RWPE2 (cell line): ENCODE data around the gene SRPRA.

Experiments
- ATAC-seq: fragments of 200-7000 bp; cut with Tn5 transposase; 3 replicates; pipeline ENCODE4 v1.9.1; 2021; ENCODE audit warnings: low read depth
- DNase-seq: peaks from one replicate; pipeline ENCODE4 v3.0.0-alpha.2; 2020; ENCODE audit warnings: low spot score
- H3K27ac ChIP-seq: fragments of 450-650 bp; 2 replicates; pipeline ENCODE4 v1.5.1; 2017; ENCODE audit warnings: mild to moderate bottlenecking; ENCODE audit not compliant: poor library complexity, severe bottlenecking
- H3K27me3 ChIP-seq: fragments of 250-450 bp; sonication (Bioruptor Pico); 2 replicates; pipeline ENCODE4 v1.5.1; 2021; ENCODE audit warnings: mild to moderate bottlenecking, moderate library complexity; ENCODE audit not compliant: insufficient read depth, poor library complexity, severe bottlenecking
- H3K36me3 ChIP-seq: fragments of 250-450 bp; sonication (Bioruptor Pico); 2 replicates; pipeline ENCODE4 v1.5.1; 2020; ENCODE audit warnings: low read depth, mild to moderate bottlenecking, moderate library complexity
- H3K4me1 ChIP-seq: fragments of 250-450 bp; sonication (Bioruptor Pico); 2 replicates; pipeline ENCODE4 v1.5.1; 2021; ENCODE audit warnings: mild to moderate bottlenecking, moderate library complexity; ENCODE audit not compliant: insufficient read depth, poor library complexity, severe bottlenecking
- H3K4me3 ChIP-seq: fragments of 250-450 bp; sonication (Bioruptor Pico); 2 replicates; pipeline ENCODE4 v1.5.1; 2021; ENCODE audit warnings: mild to moderate bottlenecking, moderate library complexity; ENCODE audit not compliant: severe bottlenecking
- H3K9me3 ChIP-seq: fragments of 250-450 bp; sonication (Bioruptor Pico); 2 replicates; pipeline ENCODE4 v1.5.1; 2021; ENCODE audit warnings: mild to moderate bottlenecking, moderate library complexity; ENCODE audit not compliant: severe bottlenecking
- TF ChIP-seq, protein P1 (sequence below): fragments of 450-650 bp; IDR thresholded peaks from one replicate; pipeline ENCODE4 v1.5.1; 2017; ENCODE audit warnings: mild to moderate bottlenecking, moderate library complexity; ENCODE audit not compliant: poor library complexity, severe bottlenecking

Gene SRPRA

DNA sequence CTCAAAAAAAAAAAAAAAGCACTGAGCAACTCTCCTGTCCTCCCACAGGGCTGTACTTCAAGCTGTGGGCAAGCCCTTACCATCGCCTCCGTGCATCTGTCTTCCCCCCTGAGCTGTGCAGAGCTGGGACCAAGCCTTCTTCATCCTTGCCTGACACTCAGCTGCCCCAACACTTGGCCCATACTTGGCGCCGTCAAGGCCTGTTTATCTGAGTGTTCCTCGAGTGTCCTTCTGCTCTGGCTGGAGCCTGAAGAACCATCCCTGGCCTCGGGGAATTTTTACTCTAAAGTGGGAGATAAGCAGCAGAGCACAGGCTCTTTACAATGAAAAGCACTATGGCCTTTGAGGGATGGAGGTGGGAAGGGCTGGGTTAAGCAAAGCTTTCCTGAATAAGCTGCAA, 12.6 kb upstream of the SRPRA start:
- Histone ChIP-seq H3K27me3 (no peaks in the 10 kb centered on the region), H3K9me3 (no peaks in the 10 kb centered on the region), H3K4me1 (peaks cover 4% of the 10 kb centered on the region), H3K36me3 (no peaks in the 10 kb centered on the region), H3K4me3 (no peak overlapping the region), H3K27ac (no peak overlapping the region)
- TF ChIP-seq, protein P1, sequence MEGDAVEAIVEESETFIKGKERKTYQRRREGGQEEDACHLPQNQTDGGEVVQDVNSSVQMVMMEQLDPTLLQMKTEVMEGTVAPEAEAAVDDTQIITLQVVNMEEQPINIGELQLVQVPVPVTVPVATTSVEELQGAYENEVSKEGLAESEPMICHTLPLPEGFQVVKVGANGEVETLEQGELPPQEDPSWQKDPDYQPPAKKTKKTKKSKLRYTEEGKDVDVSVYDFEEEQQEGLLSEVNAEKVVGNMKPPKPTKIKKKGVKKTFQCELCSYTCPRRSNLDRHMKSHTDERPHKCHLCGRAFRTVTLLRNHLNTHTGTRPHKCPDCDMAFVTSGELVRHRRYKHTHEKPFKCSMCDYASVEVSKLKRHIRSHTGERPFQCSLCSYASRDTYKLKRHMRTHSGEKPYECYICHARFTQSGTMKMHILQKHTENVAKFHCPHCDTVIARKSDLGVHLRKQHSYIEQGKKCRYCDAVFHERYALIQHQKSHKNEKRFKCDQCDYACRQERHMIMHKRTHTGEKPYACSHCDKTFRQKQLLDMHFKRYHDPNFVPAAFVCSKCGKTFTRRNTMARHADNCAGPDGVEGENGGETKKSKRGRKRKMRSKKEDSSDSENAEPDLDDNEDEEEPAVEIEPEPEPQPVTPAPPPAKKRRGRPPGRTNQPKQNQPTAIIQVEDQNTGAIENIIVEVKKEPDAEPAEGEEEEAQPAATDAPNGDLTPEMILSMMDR: no peak
- ATAC-seq (no peak), DNase-seq (no peak)

- Histone ChIP-seq H3K27ac (no peak overlapping the region), H3K4me1 (peaks cover 4% of the 10 kb centered on the region), H3K36me3 (peaks cover 4% of the 10 kb centered on the region), H3K9me3 (no peaks in the 10 kb centered on the region), H3K4me3 (no peak overlapping the region), H3K27me3 (no peaks in the 10 kb centered on the region)
- TF ChIP-seq, protein P1: no peak
- DNase-seq (no peak), ATAC-seq (no peak)
These were observed 11.9 kb upstream of the SRPRA start for GRCh38 chr11:126280595-126280994.

GRCh38 chr11:126279191-126279590, 10.5 kb upstream of the SRPRA start:
- no peak overlapping the region for H3K27ac ChIP-seq
- no peak for ATAC-seq
- peaks cover 17% of the 10 kb centered on the region for H3K36me3 ChIP-seq
- no peak for DNase-seq
- H3K9me3 ChIP-seq: no peaks in the 10 kb centered on the region
- H3K4me3 ChIP-seq: no peak overlapping the region
- H3K27me3 ChIP-seq: no peaks in the 10 kb centered on the region
- TF ChIP-seq, protein P1: no peak
- H3K4me1 ChIP-seq: peaks cover 4% of the 10 kb centered on the region

DNA sequence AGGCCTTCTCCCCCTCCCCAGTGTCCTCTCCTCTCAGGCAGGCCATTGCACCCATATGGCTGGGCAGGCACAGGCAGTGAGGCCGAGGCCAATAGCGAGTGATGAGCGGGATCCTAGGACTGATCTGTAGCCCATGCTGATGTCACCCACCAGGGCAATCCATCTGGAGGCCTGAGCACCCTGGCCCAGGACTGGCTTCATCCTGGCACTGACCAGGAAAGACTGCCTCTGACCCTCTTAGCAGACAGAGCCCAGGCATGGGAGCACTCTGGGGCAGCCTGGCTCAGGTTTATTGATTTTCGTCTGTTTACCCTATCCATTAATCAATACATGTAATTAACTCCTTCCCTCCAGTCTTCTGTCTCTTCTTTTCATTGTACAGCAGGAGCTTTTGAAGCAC, 9.1 kb upstream of the SRPRA start:
- H3K27me3 ChIP-seq: no peaks in the 10 kb centered on the region
- H3K4me1 ChIP-seq: no peaks in the 10 kb centered on the region
- no peak overlapping the region for H3K4me3 ChIP-seq
- no peaks in the 10 kb centered on the region for H3K9me3 ChIP-seq
- TF ChIP-seq, protein P1: no peak
- peaks cover 30% of the 10 kb centered on the region for H3K36me3 ChIP-seq
- H3K27ac ChIP-seq: no peak overlapping the region
- DNase-seq: no peak
- ATAC-seq: no peak

DNA sequence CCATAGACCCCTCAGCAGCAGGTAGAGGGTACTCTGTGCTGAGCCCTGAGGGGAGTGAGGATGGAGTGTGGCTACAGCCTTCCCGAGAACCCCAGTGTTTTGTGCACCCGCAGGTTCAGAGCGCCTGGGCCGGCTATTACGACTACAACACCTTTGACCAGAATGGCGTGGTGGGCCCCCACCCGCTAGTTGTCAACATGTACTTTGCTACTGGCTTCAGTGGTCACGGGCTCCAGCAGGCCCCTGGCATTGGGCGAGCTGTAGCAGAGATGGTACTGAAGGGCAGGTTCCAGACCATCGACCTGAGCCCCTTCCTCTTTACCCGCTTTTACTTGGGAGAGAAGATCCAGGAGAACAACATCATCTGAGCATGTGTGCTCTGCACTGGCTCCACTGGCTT, 8.6 kb upstream of the SRPRA start:
- H3K27ac ChIP-seq: no peak overlapping the region
- peaks cover 31% of the 10 kb centered on the region for H3K36me3 ChIP-seq
- TF ChIP-seq, protein P1: no peak
- no peak overlapping the region for H3K4me3 ChIP-seq
- no peaks in the 10 kb centered on the region for H3K27me3 ChIP-seq
- DNase-seq (no peak), ATAC-seq (no peak)
- no peaks in the 10 kb centered on the region for H3K4me1 ChIP-seq
- no peaks in the 10 kb centered on the region for H3K9me3 ChIP-seq
